NCI-H1930 (cell line): ENCODE measurements around the gene GALNT18.

Source experiments
- DNase-seq, 2 experiments: peaks; one replicate each; lab custom pipeline; 2025; lab: John Stamatoyannopoulos, UW

GALNT18 gene

GRCh38 chr11:11279956-11280689 is 341.7 kb downstream of the GALNT18 start:
- no peak for DNase-seq

DNA sequence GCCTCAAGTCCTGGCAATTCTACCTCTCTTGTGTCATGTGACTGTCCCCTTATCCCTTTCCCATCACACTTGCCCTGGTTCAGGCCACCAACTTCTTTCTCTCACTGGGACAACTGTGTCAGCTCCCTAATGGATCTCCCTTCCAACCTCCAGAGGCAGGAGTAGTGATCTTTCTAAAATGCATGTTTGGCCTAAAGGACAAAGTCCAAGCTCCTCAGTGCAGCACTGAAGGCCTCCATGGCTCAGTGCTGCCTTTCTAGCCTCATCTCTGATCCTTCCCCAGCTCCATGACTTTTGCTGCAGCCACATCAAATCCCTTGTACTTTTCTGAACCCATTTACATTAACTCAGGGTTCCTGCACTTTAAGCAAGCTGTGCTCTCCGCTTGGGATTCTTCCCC is 349.6 kb downstream of the GALNT18 start:
- DNase-seq: no peak

DNA sequence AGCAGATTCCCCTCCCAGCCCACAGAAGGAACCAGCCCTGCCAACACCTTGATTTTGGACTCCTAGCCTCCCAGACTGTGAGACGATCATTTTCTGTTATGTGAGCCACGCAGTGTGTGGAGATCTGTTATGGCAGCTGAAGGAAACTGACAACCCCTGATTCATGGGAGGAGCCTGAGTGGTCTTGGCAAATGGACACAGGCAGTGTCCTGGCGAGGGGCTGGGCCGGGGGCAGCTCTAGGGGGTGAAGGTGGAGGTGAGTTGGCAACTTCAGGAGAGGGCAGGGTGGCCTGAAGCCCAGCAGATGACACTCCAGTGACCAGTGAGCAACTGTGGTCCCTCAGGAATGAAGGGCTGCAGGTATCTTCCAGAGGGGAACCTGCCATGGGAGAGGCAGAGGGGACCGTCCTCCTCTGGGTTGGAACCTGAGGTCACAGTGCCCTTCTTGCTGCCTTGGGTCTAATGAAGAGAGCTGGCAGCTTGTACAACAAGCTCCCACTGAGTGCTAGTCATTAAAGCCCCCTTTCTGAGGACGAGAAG is 351.5 kb downstream of the GALNT18 start:
- no peak for DNase-seq

DNA sequence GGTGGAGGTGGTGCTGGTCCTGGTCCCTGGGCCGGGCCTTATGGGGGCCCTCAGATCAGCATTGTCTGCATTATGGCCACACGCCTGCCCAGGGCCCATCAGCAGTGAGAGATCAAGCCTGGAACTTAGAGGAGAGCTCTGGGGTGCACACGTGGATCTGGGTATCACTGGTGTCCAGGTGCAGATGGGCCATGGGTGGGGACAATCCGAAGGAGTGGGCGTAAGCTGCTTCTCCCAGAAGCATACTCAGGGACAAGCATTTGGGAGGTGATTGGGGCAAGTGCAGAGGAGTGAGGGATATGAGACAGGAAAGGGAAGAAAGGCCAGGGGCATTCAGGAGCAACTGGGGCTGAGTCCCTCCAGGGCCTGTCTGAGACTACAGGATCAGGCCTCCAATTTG is 353.1 kb downstream of the GALNT18 start:
- no peak for DNase-seq

DNA sequence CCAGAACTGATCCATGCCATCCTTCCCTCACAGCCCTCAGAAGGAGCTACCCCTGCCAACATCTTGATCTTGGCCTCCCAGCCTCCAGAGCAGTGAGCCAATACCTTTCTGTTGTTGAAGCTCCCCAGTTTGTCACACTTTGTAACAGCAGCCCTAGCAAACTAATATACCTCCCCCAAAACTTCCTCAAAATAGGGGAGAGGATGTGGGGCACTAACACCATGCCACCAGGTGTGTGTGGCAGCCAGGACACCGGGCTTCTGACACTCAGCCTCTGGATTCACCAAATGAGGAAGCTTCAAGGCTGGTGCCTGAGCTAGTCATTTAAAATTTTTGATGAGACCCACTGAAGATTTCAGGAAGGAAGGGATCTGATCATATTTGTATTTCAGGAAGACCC is 353.7 kb downstream of the GALNT18 start:
- no peak for DNase-seq

DNA sequence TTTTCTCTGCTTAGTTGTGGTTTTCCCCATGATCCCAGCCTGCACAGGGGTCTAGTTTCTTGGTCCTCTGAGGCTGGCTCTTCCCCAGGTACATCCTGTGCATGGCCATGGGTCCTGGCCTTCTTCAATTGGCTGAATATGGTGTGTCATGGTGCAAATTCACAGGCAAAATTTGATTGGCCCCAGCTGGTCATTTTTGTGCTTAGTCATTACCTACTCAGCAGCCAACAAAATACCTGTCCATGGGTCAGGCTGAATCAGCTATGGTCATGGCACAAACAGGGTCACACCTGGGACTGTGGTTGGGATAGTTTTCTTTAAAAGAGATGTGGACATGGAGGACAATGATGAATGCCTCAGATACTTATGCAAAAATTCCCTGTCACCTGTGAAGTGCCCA is 354.5 kb downstream of the GALNT18 start:
- DNase-seq: no peak

- peak; percentile 27 to 58 for DNase-seq
Observed at GRCh38 chr11:11265994-11266606, 355.7 kb downstream of the GALNT18 start.

DNA sequence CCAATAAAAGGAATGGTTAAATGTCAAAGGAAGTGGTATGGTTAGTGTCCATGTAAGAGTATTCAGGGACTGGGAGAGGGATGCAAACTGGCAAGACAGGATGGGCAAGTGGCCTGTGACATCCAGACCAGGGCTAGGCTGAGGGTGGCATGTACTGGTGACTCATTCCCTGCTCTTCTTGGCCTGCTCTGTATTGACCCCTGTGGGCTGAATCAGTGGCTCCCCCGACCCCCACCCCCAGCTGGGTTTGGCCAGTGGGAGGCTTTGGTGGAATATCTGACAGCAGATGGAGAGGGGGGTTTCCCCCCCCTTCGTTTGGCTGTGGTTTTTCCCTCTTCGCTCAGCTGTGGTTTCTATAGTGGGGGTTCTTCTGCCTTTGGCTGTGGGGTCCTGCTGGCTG is 356.5 kb downstream of the GALNT18 start:
- DNase-seq: no peak

GRCh38 chr11:11263238-11264005 is 358.4 kb downstream of the GALNT18 start:
- peak; percentile 50 to 54 for DNase-seq

- DNase-seq: no peak
Observed at GRCh38 chr11:11262171-11262920, 359.5 kb downstream of the GALNT18 start.

GRCh38 chr11:11261629-11262028 is 360.2 kb downstream of the GALNT18 start:
- DNase-seq: no peak

- no peak for DNase-seq
Observed at GRCh38 chr11:11260903-11261302, 360.9 kb downstream of the GALNT18 start.

- DNase-seq: no peak
Observed at GRCh38 chr11:11253995-11254394, 367.8 kb downstream of the GALNT18 start.

DNA sequence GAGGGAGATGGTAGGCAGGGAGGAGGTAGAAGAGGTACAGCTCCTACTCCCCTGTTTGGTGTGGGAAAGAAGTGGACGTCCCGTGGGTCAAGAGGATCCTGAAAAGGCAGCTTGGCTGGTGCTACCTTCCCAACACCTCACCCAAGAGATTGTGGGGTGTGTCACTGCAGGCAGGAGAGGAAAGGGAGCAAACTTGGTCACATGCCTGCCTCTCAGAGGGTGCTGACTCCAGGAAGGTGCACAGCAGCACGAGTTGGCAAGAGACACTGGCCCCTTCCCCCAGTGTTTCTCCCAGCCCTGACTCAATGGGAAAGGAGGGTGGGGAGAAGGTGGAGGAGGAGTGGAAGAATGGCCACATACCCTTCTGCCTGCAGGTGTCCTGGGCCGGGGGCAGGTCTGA is 368.3 kb downstream of the GALNT18 start:
- DNase-seq: no peak

GRCh38 chr11:11252403-11252802 is 369.4 kb downstream of the GALNT18 start:
- DNase-seq: no peak

DNA sequence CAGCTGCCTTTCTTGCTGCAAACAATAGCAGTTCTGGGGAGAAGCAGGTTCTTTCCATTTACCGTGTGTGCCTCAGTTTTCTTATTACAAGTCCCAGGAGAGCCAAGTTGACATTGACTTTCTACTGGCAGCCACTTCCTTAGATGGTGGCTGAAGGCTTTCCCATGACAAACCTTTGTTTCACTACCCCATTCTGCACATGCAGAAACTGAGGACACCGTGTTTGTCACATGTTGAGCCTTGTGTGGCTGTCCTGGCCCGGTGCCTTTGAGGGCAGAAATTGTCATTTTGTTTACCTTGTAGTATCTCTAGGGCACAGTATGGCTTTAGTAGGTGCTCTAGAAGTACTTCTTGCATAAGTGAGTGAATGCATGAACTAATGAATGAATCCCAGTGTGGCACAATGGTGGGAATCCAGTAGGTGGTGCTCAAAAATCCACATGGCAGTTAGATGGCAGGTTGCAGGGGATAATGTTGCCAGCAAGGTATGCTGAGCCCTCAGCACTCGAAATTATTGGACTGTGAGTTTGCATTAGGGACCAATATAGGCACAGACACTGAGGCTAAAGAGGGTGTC is 370.3 kb downstream of the GALNT18 start:
- DNase-seq: no peak

GRCh38 chr11:11250470-11250869 is 371.3 kb downstream of the GALNT18 start:
- no peak for DNase-seq

- no peak for DNase-seq
Observed at GRCh38 chr11:11247576-11247975, 374.2 kb downstream of the GALNT18 start.

DNA sequence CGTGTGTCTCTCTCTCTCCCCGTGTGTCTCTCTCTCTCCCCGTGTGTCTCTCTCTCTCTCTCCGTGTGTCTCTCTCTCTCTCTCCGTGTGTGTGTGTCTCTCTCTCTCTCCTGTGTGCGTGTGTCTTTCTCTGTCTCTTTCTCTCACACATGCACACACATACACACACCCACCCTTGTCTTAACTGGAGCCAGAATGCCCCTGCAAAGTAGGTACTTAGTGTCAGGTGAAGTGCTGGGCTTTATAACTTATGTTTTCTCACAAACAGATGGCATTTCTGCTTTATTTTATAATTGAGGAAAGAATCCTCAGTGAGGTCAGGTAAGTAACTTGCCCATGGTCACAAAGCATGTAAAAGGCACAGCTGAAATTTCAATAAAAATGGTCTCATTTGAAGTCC is 374.7 kb downstream of the GALNT18 start:
- DNase-seq: peak in 1 of 2 experiments; percentile 23

GRCh38 chr11:11246166-11246565 is 375.6 kb downstream of the GALNT18 start:
- DNase-seq: no peak

DNA sequence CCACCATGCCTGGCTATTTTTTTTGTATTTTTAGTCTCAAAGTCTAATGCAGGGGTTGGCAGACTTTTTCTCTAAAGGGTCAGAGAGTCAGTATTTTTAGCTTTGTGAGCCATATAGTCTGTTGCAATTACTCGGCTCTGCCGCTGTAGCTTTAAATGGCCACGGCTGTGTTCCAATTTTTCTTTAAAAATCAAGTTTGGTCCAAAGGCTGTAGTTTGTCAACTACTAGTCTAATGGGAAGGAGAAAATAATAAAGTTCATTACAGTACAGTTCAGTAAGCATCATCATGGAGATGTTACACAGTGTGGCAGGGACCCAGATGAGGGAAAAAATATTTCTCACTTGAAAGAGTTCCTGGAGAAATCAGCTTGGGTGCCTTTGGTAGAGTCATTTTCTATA is 376.4 kb downstream of the GALNT18 start:
- no peak for DNase-seq
